Bronchial epithelial cell (primary cell): Measurements from ENCODE around the gene SLCO6A1. TPM values are rescaled to one million over a fixed set of nuclear protein-coding genes. Genes with fewer than 3 reads are reported as not detected.

ENCODE experiments used
- DNase-seq: peaks from one replicate; pipeline ENCODE4 v3.0.0-alpha.2; 2010; ENCODE audit warnings: low read depth
- FAIRE-seq: peaks from 2 replicates; lab custom pipeline; 2011; peaks lifted over from hg19 to GRCh38; lab: Jason Lieb, UNC
- H3K27me3 ChIP-seq: 2 replicates; pipeline ENCODE4 v1.5.1; 2011; ENCODE audit warnings: low read length; ENCODE audit not compliant: control insufficient read depth, insufficient read depth
- H3K36me3 ChIP-seq: 2 replicates; pipeline ENCODE4 v1.5.1; 2011; ENCODE audit warnings: low read length; ENCODE audit not compliant: control insufficient read depth, insufficient read depth
- H3K4me3 ChIP-seq: 2 replicates; pipeline ENCODE4 v1.5.1; 2011; ENCODE audit warnings: mild to moderate bottlenecking, low read depth, low read length, control low read depth
- total RNA-seq: library from RNA; depleted of rRNA; stranded (reverse); fragments of >200 nt; gene quantifications from 2 replicates; pipeline ENCODE4 v1.2.1, GENCODE V29; 2014
- TF ChIP-seq, protein P1 (sequence below): IDR thresholded peaks from 2 replicates; pipeline ENCODE4 v1.5.1; 2011; ENCODE audit warnings: mild to moderate bottlenecking, moderate library complexity, low read length, control low read depth, inconsistent platforms; ENCODE audit not compliant: insufficient read depth, severe bottlenecking

SLCO6A1 gene
- total RNA-seq, 1 donor from 2014 or later, result not detected

DNA sequence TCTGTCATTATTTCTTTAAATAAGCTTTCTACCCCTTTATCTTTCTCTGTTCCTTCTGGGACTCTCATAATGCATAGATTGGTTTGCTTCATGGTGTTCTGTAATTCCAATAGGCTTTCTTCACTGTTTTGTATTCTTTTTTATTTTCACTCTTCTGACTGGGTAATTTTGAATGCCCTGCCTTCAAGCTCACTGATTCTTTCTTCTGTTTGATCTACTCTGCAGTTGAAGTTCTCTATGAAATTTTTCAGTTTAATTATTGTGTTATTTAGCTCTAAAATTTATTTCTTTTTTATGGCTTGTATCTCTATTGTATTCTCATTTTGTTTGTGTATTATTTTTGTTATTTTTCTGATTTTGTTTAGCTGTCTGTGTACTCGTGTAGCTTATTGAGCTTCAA, 113.4 kb downstream of the SLCO6A1 start:
- DNase-seq, result no peak
- Histone ChIP-seq H3K27me3 (no peaks in the 10 kb centered on the region), H3K36me3 (no peaks in the 10 kb centered on the region), H3K4me3 (no peak overlapping the region)
- no peak for FAIRE-seq
- TF ChIP-seq, protein P1, sequence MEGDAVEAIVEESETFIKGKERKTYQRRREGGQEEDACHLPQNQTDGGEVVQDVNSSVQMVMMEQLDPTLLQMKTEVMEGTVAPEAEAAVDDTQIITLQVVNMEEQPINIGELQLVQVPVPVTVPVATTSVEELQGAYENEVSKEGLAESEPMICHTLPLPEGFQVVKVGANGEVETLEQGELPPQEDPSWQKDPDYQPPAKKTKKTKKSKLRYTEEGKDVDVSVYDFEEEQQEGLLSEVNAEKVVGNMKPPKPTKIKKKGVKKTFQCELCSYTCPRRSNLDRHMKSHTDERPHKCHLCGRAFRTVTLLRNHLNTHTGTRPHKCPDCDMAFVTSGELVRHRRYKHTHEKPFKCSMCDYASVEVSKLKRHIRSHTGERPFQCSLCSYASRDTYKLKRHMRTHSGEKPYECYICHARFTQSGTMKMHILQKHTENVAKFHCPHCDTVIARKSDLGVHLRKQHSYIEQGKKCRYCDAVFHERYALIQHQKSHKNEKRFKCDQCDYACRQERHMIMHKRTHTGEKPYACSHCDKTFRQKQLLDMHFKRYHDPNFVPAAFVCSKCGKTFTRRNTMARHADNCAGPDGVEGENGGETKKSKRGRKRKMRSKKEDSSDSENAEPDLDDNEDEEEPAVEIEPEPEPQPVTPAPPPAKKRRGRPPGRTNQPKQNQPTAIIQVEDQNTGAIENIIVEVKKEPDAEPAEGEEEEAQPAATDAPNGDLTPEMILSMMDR, result no peak

DNA sequence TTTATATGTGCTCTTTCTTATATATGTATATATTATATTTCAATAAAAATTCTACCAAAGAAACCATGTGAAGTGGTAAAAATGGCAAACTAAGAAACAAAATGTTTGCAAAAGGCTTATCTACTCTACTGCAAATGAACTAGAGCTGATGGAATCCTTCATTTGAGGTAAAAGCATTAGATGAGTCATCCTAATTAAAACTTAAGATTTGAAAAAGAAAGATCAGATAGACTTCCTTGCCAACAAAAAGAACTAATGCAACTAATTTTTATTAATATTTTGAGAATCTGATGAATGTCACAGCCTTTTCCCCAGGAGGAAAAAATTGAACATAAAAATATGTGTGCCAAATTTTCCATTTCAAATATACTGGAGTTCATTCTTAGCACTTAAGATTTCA, 118.6 kb downstream of the SLCO6A1 start:
- FAIRE-seq, result no peak
- H3K36me3 ChIP-seq, result no peaks in the 10 kb centered on the region
- DNase-seq, result no peak
- TF ChIP-seq, protein P1, result no peak
- H3K4me3 ChIP-seq, result no peak overlapping the region
- H3K27me3 ChIP-seq, result no peaks in the 10 kb centered on the region

DNA sequence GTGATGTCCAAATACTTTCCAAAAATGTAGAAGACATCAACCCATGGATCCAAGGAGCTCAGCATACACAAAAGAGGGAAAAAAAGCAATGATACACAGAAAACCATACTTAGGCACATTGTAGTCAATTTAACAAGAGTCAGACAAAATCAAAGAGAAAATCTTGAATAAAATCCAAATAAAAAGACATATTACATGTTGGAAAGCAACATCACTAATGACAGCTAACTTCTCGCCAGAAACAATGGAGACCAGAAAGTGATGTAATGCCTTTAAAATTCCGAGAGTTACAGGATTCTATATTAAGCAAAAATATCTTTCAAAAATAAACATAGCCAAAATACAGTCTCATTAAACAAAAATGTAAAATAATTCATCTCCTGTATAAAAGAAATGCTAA, 122.9 kb downstream of the SLCO6A1 start:
- no peak for FAIRE-seq
- Histone ChIP-seq H3K4me3 (no peak overlapping the region), H3K27me3 (no peaks in the 10 kb centered on the region), H3K36me3 (no peaks in the 10 kb centered on the region)
- TF ChIP-seq, protein P1, result no peak
- no peak for DNase-seq

DNA sequence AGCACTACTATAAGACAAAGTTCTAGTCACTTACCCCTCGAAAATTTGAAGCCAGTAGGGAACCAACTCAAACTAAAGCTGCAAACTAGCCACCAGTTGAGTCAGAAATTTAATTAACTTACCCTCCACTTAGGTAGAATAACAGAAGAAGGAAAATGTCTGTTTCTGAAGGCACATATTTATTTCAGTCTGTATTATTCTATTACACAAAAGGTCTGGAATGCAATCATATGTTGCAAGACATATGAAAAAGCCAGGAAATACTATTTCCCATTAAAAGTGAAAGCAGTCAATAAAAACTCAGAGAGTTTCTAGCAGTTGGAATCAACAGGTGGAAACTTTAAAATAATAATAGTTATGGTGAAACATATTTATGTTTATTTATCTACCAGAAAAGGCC, 123.5 kb downstream of the SLCO6A1 start:
- Histone ChIP-seq H3K27me3 (no peaks in the 10 kb centered on the region), H3K4me3 (no peak overlapping the region), H3K36me3 (no peaks in the 10 kb centered on the region)
- FAIRE-seq, result no peak
- TF ChIP-seq, protein P1, result no peak
- peak; percentile 0 for DNase-seq

DNA sequence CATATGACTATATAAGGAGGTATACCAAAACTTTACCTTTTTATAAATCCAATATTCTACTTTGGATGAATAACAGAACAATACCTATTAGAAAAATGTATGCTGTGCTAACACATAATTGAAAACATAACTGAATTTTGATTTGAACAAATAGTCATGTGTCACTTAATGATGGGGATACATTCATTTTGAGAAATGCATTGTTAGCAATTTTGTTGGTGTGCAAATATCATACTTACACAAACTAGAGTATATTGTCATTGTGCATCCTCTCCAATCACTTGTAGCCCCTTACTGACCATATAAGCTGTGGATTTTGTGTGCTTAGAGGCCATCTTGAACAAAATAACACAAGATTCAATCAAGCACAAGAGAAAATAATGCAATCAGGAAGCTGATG, 130.4 kb downstream of the SLCO6A1 start:
- FAIRE-seq, result no peak
- TF ChIP-seq, protein P1, result no peak
- no peaks in the 10 kb centered on the region for H3K36me3 ChIP-seq

DNA sequence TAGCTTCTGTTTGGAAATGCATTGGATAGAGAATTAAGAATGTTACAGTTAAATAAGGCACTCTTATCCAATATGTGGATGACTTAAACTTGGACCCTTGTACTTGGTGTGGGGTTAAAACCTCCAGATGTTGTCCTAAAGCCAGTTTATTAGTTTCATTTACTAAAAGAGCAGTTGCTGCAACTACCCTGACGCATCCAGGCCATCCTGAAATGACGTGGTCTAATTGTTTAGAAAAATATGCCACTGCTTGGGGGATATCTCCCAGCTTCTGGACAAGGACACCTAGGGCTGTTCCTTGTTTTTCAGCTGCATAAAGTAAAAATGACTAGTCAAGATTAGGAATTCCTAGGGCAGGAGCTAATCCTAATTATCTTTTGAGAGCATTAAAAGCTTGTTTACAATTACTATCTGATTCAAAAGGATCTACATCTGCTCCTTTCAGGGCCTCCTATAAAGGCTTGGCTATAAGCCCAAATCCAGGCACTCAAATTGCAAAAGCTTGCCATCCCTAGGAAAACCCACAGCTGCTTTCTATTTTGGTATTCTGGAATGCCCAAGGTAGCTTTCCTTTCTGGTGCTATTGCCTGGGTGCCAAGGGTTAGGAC, 157.0 kb downstream of the SLCO6A1 start:
- Histone ChIP-seq H3K27me3 (no peaks in the 10 kb centered on the region), H3K4me3 (no peak overlapping the region), H3K36me3 (no peaks in the 10 kb centered on the region)
- FAIRE-seq (no peak), DNase-seq (no peak)
- TF ChIP-seq, protein P1, result no peak

More for the DNA sequence above, 130.4 kb downstream of the SLCO6A1 start:
- H3K27me3 ChIP-seq, result no peaks in the 10 kb centered on the region
- no peak overlapping the region for H3K4me3 ChIP-seq
- no peak for DNase-seq
